Stomach (tissue), 4 donors: Measurements from ENCODE around the gene OGFOD1.

Experiments
- EP300 ChIP-seq: sonication (generic); formaldehyde crosslinking; IDR thresholded peaks from one replicate; pipeline ENCODE4 v1.6.1; 2017; ENCODE audit warnings: antibody characterized with exemption
- POLR2A ChIP-seq, 4 donors: fragments of 450-650 bp; IDR thresholded peaks; one replicate each; pipeline ENCODE4 v1.6.1; 2016; ENCODE audit warnings: antibody characterized with exemption in 4 of 4, control low read depth in 2 of 4, mild to moderate bottlenecking in 1 of 4, moderate library complexity in 1 of 4
- POLR2AphosphoS5 ChIP-seq, 3 donors: sonication (generic); formaldehyde crosslinking; IDR thresholded peaks; one replicate each; pipeline ENCODE4 v1.6.1; 2016; ENCODE audit warnings: antibody characterized with exemption in 3 of 3
- TF ChIP-seq, protein P1 (sequence below), 7 experiments: fragments of 450-650 bp in 4 of 7; fragments of 200-600 bp in 3 of 7; sonication (generic) in 3 of 7; IDR thresholded peaks; one replicate each; pipeline ENCODE4 v1.5.1; 2016 to 2019; ENCODE audit warnings: antibody characterized with exemption in 7 of 7, control low read depth in 2 of 7, mild to moderate bottlenecking in 1 of 7

DNA sequence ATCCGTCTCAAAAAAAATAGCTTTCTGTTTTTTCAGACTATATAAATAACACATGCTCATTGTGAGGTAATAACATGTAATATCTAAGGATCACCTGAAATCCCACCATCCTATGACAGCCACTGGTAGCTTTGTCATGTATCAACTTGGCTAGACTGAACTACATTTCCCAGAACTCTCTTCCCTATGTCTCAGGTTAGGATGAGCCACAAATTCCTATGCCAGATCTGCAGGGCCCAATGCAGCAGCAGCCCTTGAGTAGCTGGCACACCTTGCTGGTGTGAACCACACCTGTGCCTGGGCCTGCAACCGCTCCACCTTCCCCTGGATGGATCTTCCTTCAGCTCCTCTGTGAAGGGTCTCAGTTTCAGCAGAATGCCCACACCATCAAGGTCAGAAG lies 28.1 kb downstream of the OGFOD1 start:
- TF ChIP-seq POLR2A (IDR thresholded peaks at IDR 0.05) (no peak), POLR2AphosphoS5 (IDR thresholded peaks at IDR 0.05) (no peak), EP300 (no peak)
- TF ChIP-seq, protein P1, sequence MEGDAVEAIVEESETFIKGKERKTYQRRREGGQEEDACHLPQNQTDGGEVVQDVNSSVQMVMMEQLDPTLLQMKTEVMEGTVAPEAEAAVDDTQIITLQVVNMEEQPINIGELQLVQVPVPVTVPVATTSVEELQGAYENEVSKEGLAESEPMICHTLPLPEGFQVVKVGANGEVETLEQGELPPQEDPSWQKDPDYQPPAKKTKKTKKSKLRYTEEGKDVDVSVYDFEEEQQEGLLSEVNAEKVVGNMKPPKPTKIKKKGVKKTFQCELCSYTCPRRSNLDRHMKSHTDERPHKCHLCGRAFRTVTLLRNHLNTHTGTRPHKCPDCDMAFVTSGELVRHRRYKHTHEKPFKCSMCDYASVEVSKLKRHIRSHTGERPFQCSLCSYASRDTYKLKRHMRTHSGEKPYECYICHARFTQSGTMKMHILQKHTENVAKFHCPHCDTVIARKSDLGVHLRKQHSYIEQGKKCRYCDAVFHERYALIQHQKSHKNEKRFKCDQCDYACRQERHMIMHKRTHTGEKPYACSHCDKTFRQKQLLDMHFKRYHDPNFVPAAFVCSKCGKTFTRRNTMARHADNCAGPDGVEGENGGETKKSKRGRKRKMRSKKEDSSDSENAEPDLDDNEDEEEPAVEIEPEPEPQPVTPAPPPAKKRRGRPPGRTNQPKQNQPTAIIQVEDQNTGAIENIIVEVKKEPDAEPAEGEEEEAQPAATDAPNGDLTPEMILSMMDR (IDR thresholded peaks at IDR 0.05), result no peak
